DOHH2 (cell line): ENCODE results near the gene IL22RA2.

Experiments used
- CTCF ChIP-seq: fragments of 200-600 bp; sonication (generic); IDR thresholded peaks from one replicate; pipeline ENCODE4 v1.5.1; 2014; ENCODE audit warnings: antibody characterized with exemption, mild to moderate bottlenecking, low read depth, low read length; ENCODE audit not compliant: poor library complexity, severe bottlenecking
- EZH2phosphoT487 ChIP-seq: fragments of 200-600 bp; sonication (generic); IDR thresholded peaks from 2 replicates; pipeline ENCODE4 v1.6.1; 2017; ENCODE audit warnings: borderline replicate concordance, mild to moderate bottlenecking, antibody characterized with exemption, low read length, moderate library complexity, mixed read lengths

GRCh38 chr6:137149035-137149393 is 24.4 kb downstream of the IL22RA2 start:
- TF ChIP-seq CTCF: no peak
- no peak for TF ChIP-seq EZH2phosphoT487
